Esophagus muscularis mucosa (tissue), 4 donors: ENCODE results near the gene SLIT1. TPM values are rescaled to one million over a fixed set of nuclear protein-coding genes. Genes with fewer than 3 reads are reported as not detected.

Source experiments
- DNase-seq: peaks from one replicate; pipeline ENCODE4 v3.0.0-alpha.2; 2017; ENCODE audit errors: extremely low spot score
- H3K27ac ChIP-seq, 4 donors: fragments of 200-600 bp; sonication (generic); replicated peaks in 1 of 4; 1 replicate in 3 of 4; 2 replicates in 1 of 4; pipeline ENCODE4 v1.5.1; 2016 to 2019; ENCODE audit warnings: mild to moderate bottlenecking in 1 of 4
- H3K27me3 ChIP-seq, 4 donors: fragments of 200-600 bp; sonication (generic); one replicate each; pipeline versions ENCODE4 v1.5.1 to v1.6.0; 2016 to 2019
- H3K36me3 ChIP-seq, 4 donors: fragments of 200-600 bp; sonication (generic); one replicate each; pipeline ENCODE4 v1.5.1; 2016 to 2019
- H3K4me1 ChIP-seq, 4 donors: fragments of 200-600 bp; sonication (generic); one replicate each; pipeline ENCODE4 v1.5.1; 2016 to 2019
- H3K4me3 ChIP-seq, 4 donors: fragments of 200-600 bp; sonication (generic); 1 replicate in 2 of 4; 2 replicates in 2 of 4; pipeline ENCODE4 v1.5.1; 2016 to 2019; ENCODE audit warnings: mild to moderate bottlenecking in 4 of 4, moderate library complexity in 1 of 4
- H3K9me3 ChIP-seq, 4 donors: fragments of 200-600 bp; sonication (generic); 1 replicate in 3 of 4; 2 replicates in 1 of 4; pipeline ENCODE4 v1.5.1; 2016 to 2019
- EP300 ChIP-seq: sonication (generic); formaldehyde crosslinking; IDR thresholded peaks from one replicate; pipeline ENCODE4 v1.6.1; 2017; ENCODE audit warnings: antibody characterized with exemption
- POLR2A ChIP-seq: fragments of 450-650 bp; IDR thresholded peaks from one replicate; pipeline ENCODE4 v1.6.1; 2017; ENCODE audit warnings: antibody characterized with exemption, moderate library complexity, mild to moderate bottlenecking, low read depth
- POLR2AphosphoS5 ChIP-seq, 2 donors: sonication (generic); formaldehyde crosslinking; IDR thresholded peaks; one replicate each; pipeline ENCODE4 v1.6.1; 2017; ENCODE audit warnings: antibody characterized with exemption in 2 of 2
- WGBS: methylation state at CpG from one replicate; pipeline ENCODE4 v1.1.5; 2018; 5-methylcytosine and 5-hydroxymethylcytosine counted together
- intact Hi-C: fragments of 100-400 bp; cut with DNase I; formaldehyde crosslinking; loops from one replicate; pipeline ENCODE4 v1.15.1; 2023
- total RNA-seq, 4 donors: library from RNA; depleted of rRNA; stranded (reverse); fragments of >200 nt; gene quantifications; one replicate each; pipeline versions ENCODE4 v1.1.0 to v1.2.1, GENCODE V29; 2016
- TF ChIP-seq, protein P1 (sequence below), 3 experiments: fragments of 200-600 bp in 2 of 3; fragments of 450-650 bp in 1 of 3; sonication (generic) in 2 of 3; IDR thresholded peaks; one replicate each; pipeline ENCODE4 v1.5.1; 2017 to 2019; ENCODE audit warnings: antibody characterized with exemption in 3 of 3, mild to moderate bottlenecking in 2 of 3, moderate library complexity in 1 of 3

The SLIT1 gene
- total RNA-seq, 4 donors from 2014 or later, result 0.13 to 0.42 (median 0.31) TPM

GRCh38 chr10:97100657-97101056 lies 85.1 kb downstream of the SLIT1 start:
- Histone ChIP-seq H3K27ac (no peak overlapping the region), H3K36me3 (no peaks in the 10 kb centered on the region), H3K4me3 (no peak overlapping the region), H3K4me1 (peaks cover 13 to 15% (median 14%) of the 10 kb centered on the region in 4 donors), H3K9me3 (no peaks in the 10 kb centered on the region), H3K27me3 (peaks cover 0 to 7% (median 0%) of the 10 kb centered on the region in 4 donors)
- no peak for DNase-seq
- intact Hi-C loops, result no loop called here
- WGBS, result 95% methylated on average over 9 of the region's 9 CpGs
- TF ChIP-seq, protein P1, sequence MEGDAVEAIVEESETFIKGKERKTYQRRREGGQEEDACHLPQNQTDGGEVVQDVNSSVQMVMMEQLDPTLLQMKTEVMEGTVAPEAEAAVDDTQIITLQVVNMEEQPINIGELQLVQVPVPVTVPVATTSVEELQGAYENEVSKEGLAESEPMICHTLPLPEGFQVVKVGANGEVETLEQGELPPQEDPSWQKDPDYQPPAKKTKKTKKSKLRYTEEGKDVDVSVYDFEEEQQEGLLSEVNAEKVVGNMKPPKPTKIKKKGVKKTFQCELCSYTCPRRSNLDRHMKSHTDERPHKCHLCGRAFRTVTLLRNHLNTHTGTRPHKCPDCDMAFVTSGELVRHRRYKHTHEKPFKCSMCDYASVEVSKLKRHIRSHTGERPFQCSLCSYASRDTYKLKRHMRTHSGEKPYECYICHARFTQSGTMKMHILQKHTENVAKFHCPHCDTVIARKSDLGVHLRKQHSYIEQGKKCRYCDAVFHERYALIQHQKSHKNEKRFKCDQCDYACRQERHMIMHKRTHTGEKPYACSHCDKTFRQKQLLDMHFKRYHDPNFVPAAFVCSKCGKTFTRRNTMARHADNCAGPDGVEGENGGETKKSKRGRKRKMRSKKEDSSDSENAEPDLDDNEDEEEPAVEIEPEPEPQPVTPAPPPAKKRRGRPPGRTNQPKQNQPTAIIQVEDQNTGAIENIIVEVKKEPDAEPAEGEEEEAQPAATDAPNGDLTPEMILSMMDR (IDR thresholded peaks at IDR 0.05), result no peak
- TF ChIP-seq POLR2AphosphoS5 (IDR thresholded peaks at IDR 0.05) (no peak), POLR2A (no peak), EP300 (no peak)

DNA sequence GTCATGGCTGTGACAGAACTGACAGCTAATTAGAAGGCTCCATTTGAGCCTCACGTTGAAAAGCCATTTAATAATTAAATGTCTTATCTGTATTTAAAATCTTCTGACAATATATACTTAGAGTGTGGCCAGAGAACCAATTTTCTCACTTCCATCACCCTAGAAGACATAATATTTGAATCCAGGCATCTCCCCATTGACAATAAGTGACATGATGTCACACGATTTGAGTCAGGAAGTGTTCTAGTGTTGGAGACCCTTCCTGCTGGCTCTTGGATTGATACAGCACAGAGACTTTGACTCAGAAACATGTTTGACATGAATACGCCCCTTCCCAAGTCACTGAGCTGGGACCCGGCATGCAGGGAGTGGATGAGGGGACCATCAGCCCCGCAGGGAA lies 85.9 kb downstream of the SLIT1 start:
- TF ChIP-seq POLR2A (no peak), POLR2AphosphoS5 (IDR thresholded peaks at IDR 0.05) (no peak), EP300 (no peak)
- TF ChIP-seq, protein P1 (IDR thresholded peaks at IDR 0.05), result no peak
- no peak for DNase-seq
- H3K4me3 ChIP-seq, result no peak overlapping the region
- peaks cover 14 to 18% (median 16%) of the 10 kb centered on the region in 4 donors for H3K4me1 ChIP-seq
- no peak overlapping the region for H3K27ac ChIP-seq
- intact Hi-C loops, result no loop called here
- no peaks in the 10 kb centered on the region for H3K36me3 ChIP-seq
- no peaks in the 10 kb centered on the region for H3K9me3 ChIP-seq
- 85% methylated on average over 5 of the region's 5 CpGs for WGBS
- H3K27me3 ChIP-seq, result peaks cover 0 to 7% (median 0%) of the 10 kb centered on the region in 4 donors

DNA sequence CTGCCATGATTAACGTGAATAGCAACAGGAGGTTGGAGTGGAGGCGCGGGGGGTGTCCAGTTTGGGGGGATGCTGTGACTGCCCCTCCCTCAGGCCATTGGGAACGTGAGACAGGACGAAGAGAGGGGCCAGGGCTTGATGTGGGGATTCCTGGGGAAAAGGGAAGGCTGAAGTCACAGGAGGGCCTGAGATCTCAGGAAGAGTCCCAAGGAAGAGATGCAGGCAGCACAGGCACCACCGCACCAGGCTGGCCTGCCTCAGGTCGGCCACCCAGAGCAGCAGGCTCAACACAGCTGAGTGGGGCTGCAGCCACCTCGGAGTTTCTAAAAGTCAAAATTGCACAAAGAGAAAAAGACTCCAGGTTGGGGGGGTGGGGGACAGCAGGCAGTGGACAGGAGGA lies 86.7 kb downstream of the SLIT1 start:
- intact Hi-C loops, result no loop called here
- TF ChIP-seq, protein P1 (IDR thresholded peaks at IDR 0.05), result no peak
- no peak for TF ChIP-seq POLR2AphosphoS5 (IDR thresholded peaks at IDR 0.05)
- no peak for TF ChIP-seq POLR2A
- no peak for TF ChIP-seq EP300
- Histone ChIP-seq H3K27ac (no peak overlapping the region), H3K9me3 (no peaks in the 10 kb centered on the region), H3K27me3 (peaks cover 0 to 2% (median 0%) of the 10 kb centered on the region in 4 donors), H3K36me3 (no peaks in the 10 kb centered on the region), H3K4me1 (peaks cover 14 to 18% (median 16%) of the 10 kb centered on the region in 4 donors), H3K4me3 (no peak overlapping the region)
- no peak for DNase-seq
- whole genome bisulfite sequencing, result 93% methylated on average over 8 of the region's 8 CpGs

DNA sequence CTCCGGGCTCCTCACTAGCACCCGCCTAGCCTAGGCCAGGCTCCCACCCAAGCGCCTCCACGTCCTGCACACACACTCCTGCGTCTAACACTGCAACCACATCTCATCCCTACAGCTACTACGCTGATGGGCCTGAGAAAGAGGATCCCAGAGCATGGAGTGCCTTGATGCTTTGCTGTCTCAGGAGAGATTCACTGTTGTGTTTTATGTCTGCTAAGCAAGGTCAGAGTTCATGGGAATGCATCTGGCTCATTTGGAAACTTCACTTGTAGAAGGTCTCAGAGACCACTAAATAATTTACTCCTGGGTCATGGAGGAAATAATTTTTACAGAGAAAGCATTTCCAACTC lies 88.7 kb downstream of the SLIT1 start:
- 89% methylated on average over 4 of the region's 6 CpGs for WGBS
- DNase-seq, result no peak
- peaks cover 14 to 18% (median 16%) of the 10 kb centered on the region in 4 donors for H3K4me1 ChIP-seq
- H3K36me3 ChIP-seq, result no peaks in the 10 kb centered on the region
- TF ChIP-seq POLR2A, result no peak
- TF ChIP-seq, protein P1 (IDR thresholded peaks at IDR 0.05), result no peak
- no peak for TF ChIP-seq POLR2AphosphoS5 (IDR thresholded peaks at IDR 0.05)
- TF ChIP-seq EP300, result no peak
- H3K4me3 ChIP-seq, result no peak overlapping the region
- no peak overlapping the region for H3K27ac ChIP-seq
- no peaks in the 10 kb centered on the region for H3K9me3 ChIP-seq
- peaks cover 0 to 9% (median 0%) of the 10 kb centered on the region in 4 donors for H3K27me3 ChIP-seq
- intact Hi-C loops, result no loop called here
